ENCODE results near the gene GPC1. TPM values are rescaled to one million over a fixed set of nuclear protein-coding genes. Genes with fewer than 3 reads are reported as not detected.

Gene GPC1
- total and polyA plus RNA-seq, 2 experiments from 2014 or later = 57.8 to 80.9 TPM

GRCh38 chr2:240508832-240509545 lies 73.5 kb downstream of the GPC1 start:
- Histone ChIP-seq H3K27ac (no peak overlapping the region), H3K27me3 (no peaks in the 10 kb centered on the region), H3K4me3 (no peak overlapping the region), H3K9me3 (ENCODE audit: low read depth) (no peaks in the 10 kb centered on the region), H3K36me3 (no peaks in the 10 kb centered on the region), H3K4me1 (ENCODE audit: low read depth) (no peaks in the 10 kb centered on the region)
- TF ChIP-seq, protein P1, sequence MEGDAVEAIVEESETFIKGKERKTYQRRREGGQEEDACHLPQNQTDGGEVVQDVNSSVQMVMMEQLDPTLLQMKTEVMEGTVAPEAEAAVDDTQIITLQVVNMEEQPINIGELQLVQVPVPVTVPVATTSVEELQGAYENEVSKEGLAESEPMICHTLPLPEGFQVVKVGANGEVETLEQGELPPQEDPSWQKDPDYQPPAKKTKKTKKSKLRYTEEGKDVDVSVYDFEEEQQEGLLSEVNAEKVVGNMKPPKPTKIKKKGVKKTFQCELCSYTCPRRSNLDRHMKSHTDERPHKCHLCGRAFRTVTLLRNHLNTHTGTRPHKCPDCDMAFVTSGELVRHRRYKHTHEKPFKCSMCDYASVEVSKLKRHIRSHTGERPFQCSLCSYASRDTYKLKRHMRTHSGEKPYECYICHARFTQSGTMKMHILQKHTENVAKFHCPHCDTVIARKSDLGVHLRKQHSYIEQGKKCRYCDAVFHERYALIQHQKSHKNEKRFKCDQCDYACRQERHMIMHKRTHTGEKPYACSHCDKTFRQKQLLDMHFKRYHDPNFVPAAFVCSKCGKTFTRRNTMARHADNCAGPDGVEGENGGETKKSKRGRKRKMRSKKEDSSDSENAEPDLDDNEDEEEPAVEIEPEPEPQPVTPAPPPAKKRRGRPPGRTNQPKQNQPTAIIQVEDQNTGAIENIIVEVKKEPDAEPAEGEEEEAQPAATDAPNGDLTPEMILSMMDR (IDR thresholded peaks at IDR 0.05; ENCODE audit: low read depth, low read length) = no peak
- DNase-seq (ENCODE audit: low read depth in 1 of 2, low spot score in 1 of 2) = no peak

- H3K4me1 ChIP-seq (ENCODE audit: low read depth) = no peaks in the 10 kb centered on the region
- TF ChIP-seq, protein P1 (IDR thresholded peaks at IDR 0.05; ENCODE audit: low read depth, low read length) = no peak
Measured at GRCh38 chr2:240509667-240510512, 74.4 kb downstream of the GPC1 start.

GRCh38 chr2:240510513-240511210 lies 75.2 kb downstream of the GPC1 start:
- H3K36me3 ChIP-seq = no peaks in the 10 kb centered on the region
- no peak overlapping the region for H3K27ac ChIP-seq
- H3K9me3 ChIP-seq (ENCODE audit: low read depth) = no peaks in the 10 kb centered on the region
- H3K4me1 ChIP-seq (ENCODE audit: low read depth) = no peaks in the 10 kb centered on the region
- no peak overlapping the region for H3K4me3 ChIP-seq
- no peaks in the 10 kb centered on the region for H3K27me3 ChIP-seq
- DNase-seq (ENCODE audit: low read depth in 1 of 2, low spot score in 1 of 2) = no peak
- TF ChIP-seq, protein P1 (IDR thresholded peaks at IDR 0.05; ENCODE audit: low read depth, low read length) = no peak

More at GRCh38 chr2:240509667-240510512, 74.4 kb downstream of the GPC1 start:
- peak in 1 of 2 donors; percentile 23 for DNase-seq (ENCODE audit: low read depth in 1 of 2, low spot score in 1 of 2)
- Histone ChIP-seq H3K9me3 (ENCODE audit: low read depth) (no peaks in the 10 kb centered on the region), H3K27ac (no peak overlapping the region), H3K27me3 (no peaks in the 10 kb centered on the region), H3K36me3 (no peaks in the 10 kb centered on the region), H3K4me3 (no peak overlapping the region)

GRCh38 chr2:240511351-240512108 lies 76.1 kb downstream of the GPC1 start:
- H3K9me3 ChIP-seq (ENCODE audit: low read depth) = no peaks in the 10 kb centered on the region
- no peaks in the 10 kb centered on the region for H3K27me3 ChIP-seq
- H3K4me3 ChIP-seq = no peak overlapping the region
- no peak overlapping the region for H3K27ac ChIP-seq
- TF ChIP-seq, protein P1 (IDR thresholded peaks at IDR 0.05; ENCODE audit: low read depth, low read length) = no peak
- no peaks in the 10 kb centered on the region for H3K4me1 ChIP-seq (ENCODE audit: low read depth)
- no peaks in the 10 kb centered on the region for H3K36me3 ChIP-seq
- no peak for DNase-seq (ENCODE audit: low read depth in 1 of 2, low spot score in 1 of 2)

DNA sequence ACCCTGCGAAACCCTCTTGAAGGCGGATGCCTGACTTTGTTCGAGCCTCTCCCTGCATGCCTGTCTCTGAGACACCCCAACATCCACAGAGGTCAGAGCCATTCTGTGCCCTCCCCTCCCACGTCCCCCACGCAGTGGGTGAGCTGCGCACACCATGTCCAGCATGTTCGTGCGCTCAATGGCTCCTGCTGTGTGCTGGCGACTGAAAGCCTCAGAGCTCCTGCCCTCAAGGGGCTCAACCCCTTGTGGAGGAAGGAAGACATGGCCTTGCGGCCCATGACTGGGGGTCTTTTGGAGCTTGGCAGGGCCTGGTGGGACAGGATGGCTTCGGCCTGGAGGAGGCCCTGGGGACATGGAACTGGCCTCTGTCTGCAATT lies 76.6 kb downstream of the GPC1 start:
- H3K27me3 ChIP-seq = no peaks in the 10 kb centered on the region
- TF ChIP-seq, protein P1 (IDR thresholded peaks at IDR 0.05; ENCODE audit: low read depth, low read length) = no peak
- no peak overlapping the region for H3K27ac ChIP-seq
- H3K36me3 ChIP-seq = no peaks in the 10 kb centered on the region
- no peak overlapping the region for H3K4me3 ChIP-seq
- H3K9me3 ChIP-seq (ENCODE audit: low read depth) = no peaks in the 10 kb centered on the region
- no peak for DNase-seq (ENCODE audit: low read depth in 1 of 2, low spot score in 1 of 2)
- no peaks in the 10 kb centered on the region for H3K4me1 ChIP-seq (ENCODE audit: low read depth)
